ENCODE results near the gene NPAS3.

Gene NPAS3

GRCh38 chr14:32938719-32939253 lies at the start of gene NPAS3:
TSS of gene NPAS3 (plus strand) at chr14:32938879.
- no peak for DNase-seq

GRCh38 chr14:32896979-32897697 lies 41.5 kb upstream of the NPAS3 start:
- DNase-seq = no peak

GRCh38 chr14:32897698-32898064 lies 41.0 kb upstream of the NPAS3 start:
- DNase-seq = no peak

- DNase-seq = no peak
These were observed 39.8 kb upstream of the NPAS3 start for GRCh38 chr14:32898876-32899275.

DNA sequence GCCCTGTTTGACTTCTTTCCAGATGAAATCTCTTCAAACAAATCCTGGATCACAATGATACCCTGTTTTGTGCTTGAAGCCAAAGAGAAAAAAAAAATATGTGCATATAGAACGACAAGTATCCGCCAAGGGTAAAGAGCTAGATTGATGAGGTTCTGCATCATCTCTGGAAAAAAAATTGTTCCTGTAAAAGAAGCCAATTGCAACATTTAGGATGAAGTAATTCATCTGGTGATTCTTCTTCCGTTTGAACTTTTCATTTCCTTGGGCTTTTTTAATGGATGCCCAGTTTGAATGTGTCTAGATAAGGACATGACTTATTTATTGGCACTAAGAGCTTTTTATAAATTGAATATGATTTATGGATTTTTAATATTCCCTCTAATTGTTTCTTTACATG lies 38.1 kb upstream of the NPAS3 start:
- DNase-seq = no peak

- DNase-seq = no peak
These were observed 33.7 kb upstream of the NPAS3 start for GRCh38 chr14:32905013-32905412.

- DNase-seq = no peak
These were observed 32.0 kb upstream of the NPAS3 start for GRCh38 chr14:32906672-32907071.

DNA sequence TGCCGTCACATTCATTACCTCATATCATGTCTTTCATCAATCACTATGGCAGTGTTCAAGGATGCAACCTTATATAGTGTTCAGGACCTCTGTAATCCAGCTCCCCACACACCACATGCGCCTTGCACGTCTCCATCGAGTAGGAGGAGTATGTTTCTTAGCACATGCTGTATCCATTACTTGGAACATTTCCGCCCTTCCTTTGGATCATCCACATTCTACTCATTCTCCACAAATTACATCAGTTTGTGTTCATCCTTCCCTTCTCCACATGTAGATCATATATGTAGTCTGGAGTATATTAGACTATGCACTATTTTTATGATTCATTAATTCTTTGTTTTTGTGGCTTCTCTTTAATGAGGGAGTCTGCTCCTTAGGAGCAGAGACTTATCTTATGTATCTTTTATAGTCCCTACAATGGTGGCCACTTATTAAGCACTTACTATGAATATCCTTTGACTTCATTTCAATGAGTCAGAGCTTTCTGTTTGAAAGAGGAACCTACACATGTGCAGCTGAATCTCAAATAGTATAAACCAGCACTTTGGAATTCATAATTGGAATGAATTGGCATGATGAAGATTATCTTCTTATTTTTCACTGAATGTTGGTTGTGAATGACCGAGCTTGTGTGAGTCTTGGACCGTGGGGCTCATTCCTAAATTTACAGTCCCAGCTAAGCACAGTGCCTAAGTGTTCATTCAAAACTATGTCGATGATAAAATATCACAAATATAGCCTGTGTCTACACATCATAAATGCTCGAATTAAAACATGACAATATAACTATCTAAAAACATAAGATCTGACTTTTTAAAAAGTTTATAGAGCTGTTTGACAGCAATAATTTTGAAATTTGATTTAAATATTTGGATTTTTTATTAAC lies 30.2 kb upstream of the NPAS3 start:
- DNase-seq = no peak

GRCh38 chr14:32913725-32914124 lies 25.0 kb upstream of the NPAS3 start:
- DNase-seq = no peak

DNA sequence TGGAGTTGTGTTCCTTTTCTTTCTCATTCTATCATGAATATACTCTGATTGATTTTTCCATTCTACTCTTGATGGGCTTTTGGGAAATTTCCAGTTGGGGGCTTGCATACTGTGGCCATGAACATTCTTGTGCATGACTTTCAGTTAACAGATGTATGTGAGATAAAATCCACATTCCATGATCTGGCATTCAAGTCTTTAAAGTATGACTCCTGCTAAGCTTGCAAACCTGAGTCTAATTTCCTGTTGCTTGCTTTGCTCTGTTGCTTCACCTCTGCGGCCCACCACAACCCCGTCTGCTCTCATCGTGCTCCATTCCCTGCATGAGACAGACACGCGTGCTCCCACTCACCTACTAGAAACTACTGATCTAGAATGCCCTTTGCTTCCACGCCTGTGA lies 24.3 kb upstream of the NPAS3 start:
- no peak for DNase-seq

GRCh38 chr14:32920696-32921276 lies 17.9 kb upstream of the NPAS3 start:
- DNase-seq = no peak

GRCh38 chr14:32925439-32925838 lies 13.2 kb upstream of the NPAS3 start:
- DNase-seq = no peak

DNA sequence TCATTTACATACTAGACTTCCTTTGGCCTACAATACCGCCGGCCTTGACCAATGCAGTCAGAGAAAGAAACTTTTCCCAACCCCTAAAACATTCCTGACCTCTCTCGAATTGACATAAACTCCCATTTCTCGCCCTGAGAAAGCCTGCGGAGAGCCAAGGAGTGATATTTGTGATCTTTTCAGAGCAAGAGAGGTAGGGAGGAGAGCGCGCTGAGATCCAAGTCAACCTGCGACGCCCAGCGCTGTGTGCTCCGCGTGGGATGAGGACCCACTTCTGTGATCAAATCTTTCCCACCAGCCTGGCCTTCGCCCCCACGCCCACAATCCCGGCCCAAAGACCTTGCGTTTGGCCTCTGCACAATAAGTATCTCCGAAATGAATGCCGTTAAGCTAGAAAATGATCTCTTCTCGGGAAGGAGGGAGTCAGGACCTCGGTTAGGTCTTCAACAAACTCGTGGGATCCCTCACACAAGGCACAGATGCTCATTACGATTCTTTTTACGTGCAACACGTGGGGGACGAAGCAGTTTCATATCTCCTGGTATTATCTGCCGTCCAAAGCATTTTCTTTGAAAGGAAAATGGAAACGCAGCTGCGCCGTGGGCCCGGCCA lies 6.3 kb upstream of the NPAS3 start:
- no peak for DNase-seq

- no peak for DNase-seq
These were observed 5.6 kb upstream of the NPAS3 start for GRCh38 chr14:32932914-32933628.

- DNase-seq = no peak
These were observed 5.0 kb upstream of the NPAS3 start for GRCh38 chr14:32933629-32934072.

GRCh38 chr14:32934073-32934880 lies 4.4 kb upstream of the NPAS3 start:
- DNase-seq = no peak

- DNase-seq = no peak
These were observed 3.6 kb upstream of the NPAS3 start for GRCh38 chr14:32934881-32935633.

GRCh38 chr14:32939254-32940065 lies 781 bp downstream of the NPAS3 start:
- DNase-seq = no peak

GRCh38 chr14:32940066-32940651 lies 1.5 kb downstream of the NPAS3 start:
- DNase-seq = no peak

Data from activated naive CD4-positive, alpha-beta T cell (primary cell).